Stomach (tissue), 4 donors: ENCODE measurements around the gene GRHL1.

ENCODE experiments used
- CTCF ChIP-seq, 7 experiments: fragments of 450-650 bp in 4 of 7; fragments of 200-600 bp in 3 of 7; sonication (generic) in 3 of 7; IDR thresholded peaks; one replicate each; pipeline ENCODE4 v1.5.1; 2016 to 2019; ENCODE audit warnings: antibody characterized with exemption in 7 of 7, control low read depth in 2 of 7, mild to moderate bottlenecking in 1 of 7
- EP300 ChIP-seq: sonication (generic); formaldehyde crosslinking; IDR thresholded peaks from one replicate; pipeline ENCODE4 v1.6.1; 2017; ENCODE audit warnings: antibody characterized with exemption
- POLR2A ChIP-seq, 4 donors: fragments of 450-650 bp; IDR thresholded peaks; one replicate each; pipeline ENCODE4 v1.6.1; 2016; ENCODE audit warnings: antibody characterized with exemption in 4 of 4, control low read depth in 2 of 4, mild to moderate bottlenecking in 1 of 4, moderate library complexity in 1 of 4
- POLR2AphosphoS5 ChIP-seq, 3 donors: sonication (generic); formaldehyde crosslinking; IDR thresholded peaks; one replicate each; pipeline ENCODE4 v1.6.1; 2016; ENCODE audit warnings: antibody characterized with exemption in 3 of 3

- TF ChIP-seq POLR2AphosphoS5 (IDR thresholded peaks at IDR 0.05) = no peak
- TF ChIP-seq CTCF (IDR thresholded peaks at IDR 0.05) = no peak
- no peak for TF ChIP-seq POLR2A (IDR thresholded peaks at IDR 0.05)
- TF ChIP-seq EP300 = no peak
Measured at GRCh38 chr2:9980520-9980919, 29.0 kb downstream of the GRHL1 start.
